Right atrium auricular region (tissue), 2 donors: ENCODE measurements around the gene MIDN. TPM values are rescaled to one million over a fixed set of nuclear protein-coding genes. Genes with fewer than 3 reads are reported as not detected.

Experiments used
- DNase-seq: peaks from one replicate; pipeline ENCODE4 v3.0.0-alpha.2; 2019; ENCODE audit warnings: low spot score
- H3K27ac ChIP-seq, 2 donors: fragments of 200-600 bp; sonication (generic); 1 replicate in 1 of 2; 2 replicates in 1 of 2; pipeline ENCODE4 v1.5.1; 2016 to 2019
- H3K27me3 ChIP-seq, 2 donors: fragments of 200-600 bp; sonication (generic); one replicate each; pipeline versions ENCODE4 v1.5.1 to v1.6.0; 2017 to 2019
- H3K36me3 ChIP-seq: fragments of 200-600 bp; sonication (generic); one replicate; pipeline ENCODE4 v1.5.1; 2016
- H3K4me1 ChIP-seq, 2 donors: fragments of 200-600 bp; sonication (generic); one replicate each; pipeline versions ENCODE4 v1.5.1 to v1.6.0; 2017 to 2019
- H3K4me3 ChIP-seq, 2 donors: fragments of 200-600 bp; sonication (generic); 1 replicate in 1 of 2; 2 replicates in 1 of 2; pipeline ENCODE4 v1.5.1; 2017 to 2019; ENCODE audit warnings: mild to moderate bottlenecking in 1 of 2, moderate library complexity in 1 of 2
- H3K9me3 ChIP-seq, 2 donors: fragments of 200-600 bp; sonication (generic); one replicate each; pipeline ENCODE4 v1.5.1; 2019
- CTCF ChIP-seq, 2 donors: fragments of 200-600 bp; sonication (generic); IDR thresholded peaks; one replicate each; pipeline ENCODE4 v1.5.1; 2019; ENCODE audit warnings: antibody characterized with exemption in 2 of 2
- total RNA-seq, 2 donors: library from RNA; depleted of rRNA; stranded (reverse); fragments of >200 nt; gene quantifications; one replicate each; pipeline ENCODE4 v1.1.0, GENCODE V29; 2016

The MIDN gene
- total RNA-seq, 2 donors from 2014 or later = 42.1 to 42.2 TPM

GRCh38 chr19:1269065-1269477 is 20.7 kb downstream of the MIDN start, which contains the start of gene CIRBP:
Gene CIRBP (plus strand): TSS chr19:1269332. CDS start chr19:1270934, 1,602 bp downstream.
- Histone ChIP-seq H3K4me1 (peaks cover 0 to 85% of the 10 kb centered on the region in 2 donors), H3K36me3 (peaks cover 37% of the 10 kb centered on the region), H3K9me3 (no peaks in the 10 kb centered on the region), H3K27me3 (no peaks in the 10 kb centered on the region), H3K4me3 (peak within 1 kb of the TSS; percentile 61 to 62), H3K27ac (peak within 1 kb of the TSS; percentile 88 to 94)
- TF ChIP-seq CTCF (IDR thresholded peaks at IDR 0.05) = no peak
- DNase-seq = peak; percentile 100

GRCh38 chr19:1269478-1270212 is 21.3 kb downstream of the MIDN start:
- DNase-seq = peak; percentile 90
- H3K27me3 ChIP-seq = no peaks in the 10 kb centered on the region
- TF ChIP-seq CTCF (IDR thresholded peaks at IDR 0.05) = peak in 1 of 2 donors; percentile 37
- peak overlapping the region; percentile 61 to 62 for H3K4me3 ChIP-seq
- peak overlapping the region; percentile 88 to 94 for H3K27ac ChIP-seq
- peaks cover 42% of the 10 kb centered on the region for H3K36me3 ChIP-seq
- peaks cover 0 to 91% of the 10 kb centered on the region in 2 donors for H3K4me1 ChIP-seq
- H3K9me3 ChIP-seq = no peaks in the 10 kb centered on the region

- no peak for DNase-seq
- TF ChIP-seq CTCF (IDR thresholded peaks at IDR 0.05) = no peak
Observed at GRCh38 chr19:1270213-1270853, 21.9 kb downstream of the MIDN start.

DNA sequence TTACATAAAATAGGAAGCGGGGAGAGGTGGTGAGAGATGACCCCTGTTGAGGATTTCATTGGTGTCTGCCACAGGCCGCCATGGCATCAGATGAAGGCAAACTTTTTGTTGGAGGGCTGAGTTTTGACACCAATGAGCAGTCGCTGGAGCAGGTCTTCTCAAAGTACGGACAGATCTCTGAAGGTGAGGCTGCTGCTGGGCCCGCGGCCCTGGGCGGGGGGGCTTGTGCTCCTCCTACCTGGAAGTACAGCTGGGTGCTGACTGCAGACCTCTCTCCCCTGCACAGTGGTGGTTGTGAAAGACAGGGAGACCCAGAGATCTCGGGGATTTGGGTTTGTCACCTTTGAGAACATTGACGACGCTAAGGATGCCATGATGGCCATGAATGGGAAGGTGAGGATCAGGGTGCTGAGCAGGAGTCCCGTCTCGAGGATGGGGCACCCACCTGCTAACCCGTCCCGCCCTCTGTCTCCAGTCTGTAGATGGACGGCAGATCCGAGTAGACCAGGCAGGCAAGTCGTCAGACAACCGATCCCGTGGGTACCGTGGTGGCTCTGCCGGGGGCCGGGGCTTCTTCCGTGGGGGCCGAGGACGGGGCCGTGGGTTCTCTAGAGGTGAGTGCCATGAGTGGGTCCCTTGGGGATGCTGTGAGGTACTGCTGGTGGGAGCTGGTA is 22.6 kb downstream of the MIDN start:
- no peak for TF ChIP-seq CTCF (IDR thresholded peaks at IDR 0.05)
- peaks cover 0 to 86% of the 10 kb centered on the region in 2 donors for H3K4me1 ChIP-seq
- peaks cover 48% of the 10 kb centered on the region for H3K36me3 ChIP-seq
- H3K9me3 ChIP-seq = no peaks in the 10 kb centered on the region
- H3K27ac ChIP-seq = peak overlapping the region; percentile 88 to 94
- DNase-seq = no peak
- peak overlapping the region; percentile 61 to 62 for H3K4me3 ChIP-seq
- no peaks in the 10 kb centered on the region for H3K27me3 ChIP-seq

More at GRCh38 chr19:1270213-1270853, 21.9 kb downstream of the MIDN start:
- Histone ChIP-seq H3K4me3 (peak overlapping the region; percentile 61 to 62), H3K27me3 (no peaks in the 10 kb centered on the region), H3K9me3 (no peaks in the 10 kb centered on the region), H3K36me3 (peaks cover 48% of the 10 kb centered on the region), H3K4me1 (peaks cover 0 to 91% of the 10 kb centered on the region in 2 donors), H3K27ac (peak overlapping the region; percentile 88 to 94)

DNA sequence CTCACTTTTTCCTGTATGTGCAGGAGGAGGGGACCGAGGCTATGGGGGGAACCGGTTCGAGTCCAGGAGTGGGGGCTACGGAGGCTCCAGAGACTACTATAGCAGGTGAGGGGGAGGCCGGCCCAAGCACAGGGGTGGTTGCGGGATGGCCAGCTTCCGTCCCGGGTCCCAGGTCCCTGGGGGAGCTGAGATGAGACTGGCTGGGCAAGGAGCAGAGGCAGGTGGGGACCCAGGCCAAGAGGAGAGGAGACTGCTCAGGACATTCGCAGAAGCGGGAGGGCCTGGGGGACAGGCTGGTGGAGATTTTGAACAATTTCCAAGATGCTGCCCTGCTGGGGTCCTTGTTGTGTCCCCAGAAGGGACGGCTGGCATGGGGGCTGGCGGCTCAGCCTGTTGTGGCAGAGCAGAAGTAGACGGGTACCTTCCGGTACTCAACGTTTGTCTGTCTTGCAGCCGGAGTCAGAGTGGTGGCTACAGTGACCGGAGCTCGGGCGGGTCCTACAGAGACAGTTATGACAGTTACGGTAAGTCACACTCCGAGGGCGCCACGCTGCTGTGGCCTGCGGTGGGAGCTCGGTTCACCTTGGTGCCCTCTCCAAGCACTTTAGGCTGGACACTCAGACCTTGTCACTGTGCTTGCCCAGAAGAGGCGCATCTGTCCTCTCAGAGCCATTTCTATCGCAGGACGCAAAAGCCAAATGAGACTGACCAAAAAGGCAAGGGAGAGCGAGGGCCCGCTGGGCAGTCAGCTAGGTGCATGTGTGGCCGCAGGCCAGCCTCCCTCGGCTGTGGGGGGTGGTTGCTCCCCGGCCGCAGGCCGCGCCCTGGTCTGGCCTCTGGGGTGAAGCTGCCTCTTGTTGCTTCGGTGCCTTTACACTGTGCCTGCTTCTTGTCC is 23.4 kb downstream of the MIDN start:
- no peak for TF ChIP-seq CTCF (IDR thresholded peaks at IDR 0.05)

More for the DNA sequence above, 23.4 kb downstream of the MIDN start:
- no peak for DNase-seq
- H3K4me3 ChIP-seq = peak overlapping the region; percentile 61 to 62
- no peaks in the 10 kb centered on the region for H3K9me3 ChIP-seq
- no peaks in the 10 kb centered on the region for H3K27me3 ChIP-seq
- H3K4me1 ChIP-seq = peaks cover 0 to 86% of the 10 kb centered on the region in 2 donors
- H3K27ac ChIP-seq = peak overlapping the region; percentile 88 to 94
- H3K36me3 ChIP-seq = peaks cover 48% of the 10 kb centered on the region
